Loucy (cell line): ENCODE results near the gene ANGPT4.

Experiments
- H2AFZ ChIP-seq: fragments of 200-600 bp; sonication (generic); 2 replicates; pipeline ENCODE4 v1.6.0; 2016; ENCODE audit warnings: antibody characterized with exemption, mild to moderate bottlenecking, low read length, moderate library complexity
- H3F3A ChIP-seq: fragments of 200-600 bp; 2 replicates; pipeline ENCODE4 v1.6.0; 2016; ENCODE audit warnings: antibody characterized with exemption, low read depth, mild to moderate bottlenecking
- H3K27me3 ChIP-seq: fragments of 200-600 bp; sonication (generic); 2 replicates; pipeline ENCODE4 v1.6.1; 2014; ENCODE audit warnings: low read length, mild to moderate bottlenecking; ENCODE audit not compliant: insufficient read depth, poor library complexity, severe bottlenecking
- H3K36me3 ChIP-seq: fragments of 200-600 bp; sonication (generic); 2 replicates; pipeline ENCODE4 v1.6.1; 2016; ENCODE audit warnings: low read length; ENCODE audit not compliant: insufficient read depth
- H3K4me1 ChIP-seq: fragments of 200-600 bp; sonication (generic); 2 replicates; pipeline ENCODE4 v1.5.1; 2014; ENCODE audit warnings: low read length, mild to moderate bottlenecking; ENCODE audit not compliant: insufficient read depth, poor library complexity, severe bottlenecking
- H3K4me2 ChIP-seq: fragments of 200-600 bp; sonication (generic); 2 replicates; pipeline ENCODE4 v1.6.0; 2014; ENCODE audit warnings: antibody characterized with exemption, low read length, low read depth, mild to moderate bottlenecking; ENCODE audit not compliant: poor library complexity, severe bottlenecking
- H3K4me3 ChIP-seq: fragments of 200-600 bp; sonication (generic); 2 replicates; pipeline ENCODE4 v1.5.1; 2014; ENCODE audit warnings: low read length, mild to moderate bottlenecking, mixed read lengths; ENCODE audit not compliant: poor library complexity, severe bottlenecking
- H3K79me2 ChIP-seq: fragments of 200-600 bp; sonication (generic); 2 replicates; pipeline ENCODE4 v1.6.1; 2014; ENCODE audit warnings: low read length; ENCODE audit not compliant: insufficient read depth
- H3K9ac ChIP-seq: fragments of 200-600 bp; sonication (generic); 2 replicates; pipeline ENCODE4 v1.6.0; 2014; ENCODE audit warnings: mild to moderate bottlenecking, low read depth, low read length, moderate library complexity; ENCODE audit not compliant: poor library complexity, severe bottlenecking
- H3K9me2 ChIP-seq: fragments of 200-600 bp; sonication (generic); replicated peaks from 2 replicates; pipeline ENCODE4 v1.6.1; 2016; ENCODE audit warnings: low read depth, low read length, mixed read lengths
- H3K9me3 ChIP-seq: fragments of 200-600 bp; sonication (generic); 2 replicates; pipeline ENCODE4 v1.6.1; 2014; ENCODE audit warnings: mild to moderate bottlenecking, antibody characterized with exemption, low read length, low read depth; ENCODE audit not compliant: insufficient read depth
- H4K20me1 ChIP-seq: fragments of 200-600 bp; sonication (generic); 2 replicates; pipeline ENCODE4 v1.6.0; 2014; ENCODE audit warnings: antibody characterized with exemption, low read length, mild to moderate bottlenecking; ENCODE audit not compliant: insufficient read depth, poor library complexity, severe bottlenecking
- CTCF ChIP-seq: fragments of 200-600 bp; sonication (generic); conservative IDR thresholded peaks from 2 replicates; pipeline ENCODE4 v1.5.1; 2014; ENCODE audit warnings: mild to moderate bottlenecking, antibody characterized with exemption, low read length
- EZH2phosphoT487 ChIP-seq: fragments of 200-600 bp; IDR thresholded peaks from 2 replicates; pipeline ENCODE4 v1.6.1; 2018; ENCODE audit warnings: antibody characterized with exemption, mild to moderate bottlenecking, moderate library complexity, borderline replicate concordance

ANGPT4 gene

GRCh38 chr20:916125-916799, at the start of gene ANGPT4:
Gene ANGPT4 (minus strand): TSS chr20:916334. CDS start chr20:916214, 120 bp downstream.
- no peaks in the 10 kb centered on the region for H3K9me2 ChIP-seq
- TF ChIP-seq CTCF, result no peak
- TF ChIP-seq EZH2phosphoT487, result no peak
- H3K4me3 ChIP-seq, result no peak within 1 kb of the TSS
- H3K27me3 ChIP-seq, result no peaks in the 10 kb centered on the region
- no peaks in the 10 kb centered on the region for H3K9me3 ChIP-seq
- no peaks in the 10 kb centered on the region for H3K4me1 ChIP-seq
- no peaks in the 10 kb centered on the region for H3F3A ChIP-seq
- H3K36me3 ChIP-seq, result no peaks in the 10 kb centered on the region
- H3K4me2 ChIP-seq, result no peak within 1 kb of the TSS
- H4K20me1 ChIP-seq, result no peaks in the 10 kb centered on the region
- H2AFZ ChIP-seq, result no peak within 1 kb of the TSS
- H3K79me2 ChIP-seq, result no peaks in the 10 kb centered on the region
- no peak within 1 kb of the TSS for H3K9ac ChIP-seq

GRCh38 chr20:963795-964194, 47.7 kb upstream of the ANGPT4 start:
- no peaks in the 10 kb centered on the region for H3K27me3 ChIP-seq
- H3K4me1 ChIP-seq, result peaks cover 3% of the 10 kb centered on the region
- H3K79me2 ChIP-seq, result no peaks in the 10 kb centered on the region
- no peaks in the 10 kb centered on the region for H3K36me3 ChIP-seq
- no peak overlapping the region for H2AFZ ChIP-seq
- no peak overlapping the region for H3K9ac ChIP-seq
- H4K20me1 ChIP-seq, result no peaks in the 10 kb centered on the region
- no peaks in the 10 kb centered on the region for H3K9me2 ChIP-seq
- no peak overlapping the region for H3K4me3 ChIP-seq
- no peak overlapping the region for H3K4me2 ChIP-seq
- no peaks in the 10 kb centered on the region for H3F3A ChIP-seq
- no peaks in the 10 kb centered on the region for H3K9me3 ChIP-seq
- TF ChIP-seq EZH2phosphoT487 (no peak), CTCF (no peak)

GRCh38 chr20:962683-963082, 46.5 kb upstream of the ANGPT4 start:
- Histone ChIP-seq H3K9me2 (no peaks in the 10 kb centered on the region), H3K27me3 (no peaks in the 10 kb centered on the region), H3K4me3 (no peak overlapping the region), H3K4me2 (no peak overlapping the region), H3K79me2 (no peaks in the 10 kb centered on the region), H4K20me1 (no peaks in the 10 kb centered on the region), H3K9ac (no peak overlapping the region), H2AFZ (no peak overlapping the region), H3K9me3 (no peaks in the 10 kb centered on the region), H3K4me1 (peaks cover 3% of the 10 kb centered on the region), H3K36me3 (no peaks in the 10 kb centered on the region), H3F3A (no peaks in the 10 kb centered on the region)
- TF ChIP-seq EZH2phosphoT487 (no peak), CTCF (no peak)
